H1 (cell line): ENCODE measurements around the gene HACD2. TPM values are rescaled to one million over a fixed set of nuclear protein-coding genes. Genes with fewer than 3 reads are reported as not detected.
A peak's percentile ranks its signal among the peaks of the same experiment; 100 is the strongest.

Source experiments
- CTCF ChIA-PET: fragments of 300-600 bp; sonication (Branson Sonifier 250); formaldehyde crosslinking; loops from one replicate; lab custom pipeline; 2021; ENCODE audit not compliant: partially characterized antibody; lab: Charles Lee
- POLR2A ChIA-PET: fragments of 300-600 bp; sonication (Branson Sonifier 250); formaldehyde crosslinking; loops from one replicate; lab custom pipeline; 2021; ENCODE audit warnings: inconsistent platforms; ENCODE audit not compliant: partially characterized antibody; lab: Charles Lee
- DNase-seq, 2 experiments: peaks; one replicate each; pipeline versions ENCODE4 v3.0.0 to v3.0.0-alpha.2; 2010 to 2022; ENCODE audit warnings: low spot score in 2 of 2, low read depth in 1 of 2, mixed read lengths in 1 of 2
- FAIRE-seq: peaks from 2 replicates; lab custom pipeline; 2011; peaks lifted over from hg19 to GRCh38; lab: Jason Lieb, UNC
- H2AFZ ChIP-seq: 2 replicates; pipeline ENCODE4 v1.8.1; 2012; ENCODE audit warnings: low read length, inconsistent platforms
- H2AK5ac ChIP-seq: 2 replicates; pipeline ENCODE4 v1.6.1; 2013; ENCODE audit warnings: low read depth, low read length
- H2BK120ac ChIP-seq: replicated peaks from 2 replicates; pipeline ENCODE3; 2013; ENCODE audit warnings: low read depth, low read length, inconsistent platforms
- H2BK12ac ChIP-seq: 2 replicates; pipeline ENCODE4 v1.6.1; 2013; ENCODE audit warnings: low read depth, low read length
- H2BK15ac ChIP-seq: 2 replicates; pipeline ENCODE4 v1.6.1; 2013; ENCODE audit warnings: low read length
- H2BK20ac ChIP-seq: 2 replicates; pipeline ENCODE4 v1.6.1; 2013; ENCODE audit warnings: low read length
- H2BK5ac ChIP-seq: 2 replicates; pipeline ENCODE4 v1.6.1; 2013; ENCODE audit warnings: low read depth, low read length
- H3K14ac ChIP-seq: 2 replicates; pipeline ENCODE4 v1.6.1; 2013; ENCODE audit warnings: inconsistent platforms; ENCODE audit not compliant: insufficient read length
- H3K18ac ChIP-seq: 2 replicates; pipeline ENCODE4 v1.6.1; 2013; ENCODE audit warnings: low read length; ENCODE audit errors: extremely low read depth
- H3K23ac ChIP-seq: 2 replicates; pipeline ENCODE4 v1.6.1; 2013; ENCODE audit warnings: inconsistent platforms; ENCODE audit not compliant: insufficient read length
- H3K23me2 ChIP-seq: 2 replicates; pipeline ENCODE4 v1.6.1; 2013; ENCODE audit warnings: low read depth, low read length
- H3K27ac ChIP-seq: 2 replicates; pipeline ENCODE4 v1.6.1; 2011; ENCODE audit warnings: low read depth, low read length, inconsistent platforms
- H3K27me3 ChIP-seq, 4 experiments: replicated peaks in 1 of 4; 1 replicate in 1 of 4; 2 replicates in 3 of 4; pipeline versions ENCODE4 v1.6.1 to v1.8.1; 2011 to 2013; ENCODE audit warnings: low read length in 3 of 4, mild to moderate bottlenecking in 3 of 4, inconsistent platforms in 2 of 4, mixed read lengths in 2 of 4, moderate library complexity in 1 of 4; ENCODE audit not compliant: control insufficient read depth in 3 of 4, insufficient read depth in 3 of 4; ENCODE audit errors: extremely low read depth in 1 of 4
- H3K36me3 ChIP-seq, 4 experiments: 2 replicates each; pipeline versions ENCODE4 v1.6.1 to v1.8.1; 2011 to 2013; ENCODE audit warnings: mild to moderate bottlenecking in 4 of 4, low read length in 3 of 4, moderate library complexity in 2 of 4, control low read depth in 1 of 4, inconsistent platforms in 1 of 4; ENCODE audit not compliant: insufficient read depth in 4 of 4, control insufficient read depth in 2 of 4
- H3K4ac ChIP-seq: replicated peaks from 2 replicates; pipeline ENCODE3; 2013; ENCODE audit warnings: low read length, low read depth, mixed read lengths, inconsistent platforms; ENCODE audit not compliant: insufficient read length
- H3K4me1 ChIP-seq, 4 experiments: replicated peaks in 1 of 4; 1 replicate in 1 of 4; 2 replicates in 3 of 4; pipeline versions ENCODE4 v1.6.1 to v1.8.1; 2011 to 2013; ENCODE audit warnings: low read length in 3 of 4, inconsistent platforms in 2 of 4, mixed read lengths in 1 of 4; ENCODE audit not compliant: insufficient read depth in 4 of 4, control insufficient read depth in 3 of 4
- H3K4me2 ChIP-seq, 2 experiments: 2 replicates each; pipeline versions ENCODE4 v1.6.1 to v1.8.1; 2011 to 2013; ENCODE audit warnings: low read depth in 2 of 2, low read length in 2 of 2, control low read depth in 1 of 2, inconsistent platforms in 1 of 2, mild to moderate bottlenecking in 1 of 2; ENCODE audit not compliant: insufficient read depth in 1 of 2
- H3K4me3 ChIP-seq, 4 experiments: fragments of 200-600, 300-600 bp in 1 of 4; sonication (generic), shearing (Covaris generic), sonication (Bioruptor Twin) in 1 of 4; 2 replicates each; pipeline versions ENCODE4 v1.5.1 to v1.8.1; 2011 to 2016; ENCODE audit warnings: low read length in 4 of 4, low read depth in 3 of 4, control low read depth in 2 of 4, inconsistent platforms in 2 of 4, mild to moderate bottlenecking in 2 of 4, mixed read lengths in 1 of 4, moderate library complexity in 1 of 4; ENCODE audit not compliant: insufficient read depth in 2 of 4; ENCODE audit errors: extremely low read depth in 1 of 4
- H3K56ac ChIP-seq: replicated peaks from 2 replicates; pipeline ENCODE3; 2013; ENCODE audit warnings: low read depth, mild to moderate bottlenecking, mixed read lengths, low read length, inconsistent platforms; ENCODE audit not compliant: insufficient read length
- H3K79me1 ChIP-seq: 2 replicates; pipeline ENCODE4 v1.6.1; 2013; ENCODE audit warnings: low read depth, low read length, control low read depth
- H3K79me2 ChIP-seq, 2 experiments: 2 replicates each; pipeline versions ENCODE4 v1.6.1 to v1.8.1; 2012 to 2013; ENCODE audit warnings: low read length in 2 of 2, mild to moderate bottlenecking in 2 of 2, inconsistent platforms in 1 of 2; ENCODE audit not compliant: insufficient read depth in 2 of 2, control insufficient read depth in 1 of 2
- H3K9ac ChIP-seq, 4 experiments: replicated peaks in 1 of 4; 1 replicate in 1 of 4; 2 replicates in 3 of 4; pipeline versions ENCODE4 v1.6.1 to v1.8.1; 2011 to 2013; ENCODE audit warnings: low read depth in 3 of 4, low read length in 3 of 4, control low read depth in 2 of 4, mild to moderate bottlenecking in 2 of 4, moderate library complexity in 2 of 4, inconsistent platforms in 1 of 4; ENCODE audit errors: extremely low read depth in 1 of 4
- H3K9me3 ChIP-seq, 2 experiments: 2 replicates each; pipeline versions ENCODE4 v1.6.1 to v1.8.1; 2012 to 2013; ENCODE audit warnings: mild to moderate bottlenecking in 2 of 2, moderate library complexity in 2 of 2, control low read depth in 1 of 2, inconsistent platforms in 1 of 2, low read depth in 1 of 2, low read length in 1 of 2, mixed read lengths in 1 of 2; ENCODE audit not compliant: insufficient read depth in 2 of 2
- H4K20me1 ChIP-seq, 2 experiments: replicated peaks in 1 of 2; 2 replicates each; pipeline versions ENCODE3 to v1.8.1; 2011 to 2013; ENCODE audit warnings: inconsistent platforms in 2 of 2, low read length in 2 of 2, mild to moderate bottlenecking in 1 of 2; ENCODE audit not compliant: insufficient read depth in 2 of 2, control insufficient read depth in 1 of 2
- H4K5ac ChIP-seq: 2 replicates; pipeline ENCODE4 v1.6.1; 2013; ENCODE audit warnings: low read length, low read depth, mixed read lengths, inconsistent platforms; ENCODE audit not compliant: insufficient read length
- H4K8ac ChIP-seq: 2 replicates; pipeline ENCODE4 v1.8.0; 2013; ENCODE audit warnings: mild to moderate bottlenecking, moderate library complexity, low read length, inconsistent platforms; ENCODE audit not compliant: insufficient read depth; ENCODE audit errors: extremely low read depth
- H4K91ac ChIP-seq: replicated peaks from 2 replicates; pipeline ENCODE3; 2013; ENCODE audit warnings: low read length, mixed read lengths, inconsistent platforms; ENCODE audit not compliant: insufficient read length
- GTF2F1 ChIP-seq: IDR thresholded peaks from 2 replicates; pipeline ENCODE4 v1.6.1; 2012; ENCODE audit warnings: low read depth, low read length, improper control_type of control experiment, borderline replicate concordance
- RFX5 ChIP-seq: IDR thresholded peaks from 2 replicates; pipeline ENCODE4 v1.6.1; 2011; ENCODE audit warnings: low read depth, low read length, improper control_type of control experiment, borderline replicate concordance
- WGBS, 2 experiments: shearing (Covaris generic) in 1 of 2; methylation state at CpG; one replicate each; pipeline versions ENCODE4 v1.1.6 to v1.1.7; 2013 to 2015; ENCODE audit warnings: low lambda C conversion rate in 2 of 2, mixed read lengths in 2 of 2, inconsistent platforms in 1 of 2, low coverage in 1 of 2, missing lambda C conversion rate in 1 of 2; ENCODE audit not compliant: insufficient replicate concordance in 2 of 2, insufficient coverage in 1 of 2, insufficient read length in 1 of 2; ENCODE audit errors: extremely low coverage in 1 of 2, missing lambda C conversion rate in 1 of 2; 5-methylcytosine and 5-hydroxymethylcytosine counted together
- polyA plus RNA-seq, 7 experiments: library from polyadenylated mRNA; depleted of rRNA in 3 of 7; stranded (reverse) in 5 of 7; unstranded in 2 of 7; fragments of >200 nt in 5 of 7; fragments of 200-250 nt in 2 of 7; gene quantifications; 1 replicate in 5 of 7; 2 replicates in 1 of 7; 4 replicates in 1 of 7; pipeline versions ENCODE4 v1.2.1 to v1.2.3, GENCODE V29; 2011 to 2013; ENCODE audit warnings: missing spikeins in 2 of 7, mixed read lengths in 2 of 7
- total RNA-seq: library from RNA; stranded (reverse); fragmentation: NEBNext Ultra II Directional; extraction: Animal tissue kit (Norgen Biotek cat#: 25700); gene quantifications from 2 replicates; pipeline ENCODE4 v1.2.1, GENCODE V29; 2021

HACD2 gene
- total and polyA plus RNA-seq, 2 of the 8 experiments (the other 6 are each of a cell fraction or from before 2014, with no cell fraction given), result 24.9 to 31.2 TPM

DNA sequence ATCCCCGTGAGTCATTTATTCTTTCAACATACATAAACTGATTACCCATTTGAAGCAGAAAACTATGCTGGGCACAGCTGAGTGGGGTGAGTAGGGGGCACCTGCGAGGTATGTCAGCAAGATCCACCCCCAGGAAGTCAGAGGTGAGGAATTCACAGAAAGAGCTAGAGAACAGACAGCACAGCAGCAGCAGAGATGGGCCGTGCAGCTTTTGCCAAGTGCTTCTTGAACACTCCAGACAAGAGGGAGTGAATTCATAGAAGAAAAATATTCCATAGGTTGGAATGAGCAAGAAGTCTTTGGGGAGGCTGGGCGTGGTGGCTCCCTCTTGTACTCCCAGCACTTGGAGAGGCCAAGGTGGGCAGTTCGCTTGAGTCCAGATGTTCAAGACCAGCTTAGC is 126.6 kb downstream of the HACD2 start:
- CTCF ChIA-PET, result interaction anchor here (0.7 to 4.3 kb wide), 14 partner anchors 10 to 173 kb away, joined by 3 to 35 read pairs (median 4); partner anchors contain the start of gene ADCY5
- H3K27me3 ChIP-seq, result no peaks in the 10 kb centered on the region
- no peak for DNase-seq
- no peak overlapping the region for H3K18ac ChIP-seq
- H2BK5ac ChIP-seq, result peak overlapping the region; percentile 44; the same call in 1 of the 2 replicates
- H3K4me3 ChIP-seq, result no peak overlapping the region
- no peak overlapping the region for H2BK120ac ChIP-seq
- H4K91ac ChIP-seq, result no peak overlapping the region
- H2BK15ac ChIP-seq, result no peak overlapping the region
- H3K23ac ChIP-seq, result no peak overlapping the region
- H2BK20ac ChIP-seq, result peak overlapping the region; percentile 90; the same call in 1 of the 2 replicates
- no peak overlapping the region for H3K27ac ChIP-seq
- no peaks in the 10 kb centered on the region for H3K9me3 ChIP-seq
- H2AFZ ChIP-seq, result no peak overlapping the region
- no peak overlapping the region for H3K56ac ChIP-seq
- H4K5ac ChIP-seq, result no peak overlapping the region
- no peaks in the 10 kb centered on the region for H4K20me1 ChIP-seq
- no peak overlapping the region for H3K4ac ChIP-seq
- no peaks in the 10 kb centered on the region for H3K79me2 ChIP-seq
- POLR2A ChIA-PET, result interaction anchor here (0.8 to 1.5 kb wide), 3 partner anchors 9 to 132 kb away, joined by 3 read pairs; partner anchors contain the start of gene ADCY5
- no peak overlapping the region for H4K8ac ChIP-seq
- no peaks in the 10 kb centered on the region for H3K79me1 ChIP-seq
- H3K14ac ChIP-seq, result no peak overlapping the region
- FAIRE-seq, result no peak
- no peaks in the 10 kb centered on the region for H3K36me3 ChIP-seq
- peak overlapping the region in 1 of 2 experiments; percentile 6; a peak in 1 of 4 replicates for H3K4me2 ChIP-seq
- WGBS, 2 experiments, result 81% methylated on average over 5 of the region's 5 CpGs; no CpG with 5 or more reads in 1 of the 2 experiments
- no peak overlapping the region for H2AK5ac ChIP-seq
- no peak overlapping the region for H3K9ac ChIP-seq
- H3K23me2 ChIP-seq, result no peaks in the 10 kb centered on the region
- H2BK12ac ChIP-seq, result peak overlapping the region; percentile 75; the same call in 1 of the 2 replicates
- peaks cover 0 to 8% (median 4%) of the 10 kb centered on the region in 4 experiments; a peak in 5 of 7 replicates for H3K4me1 ChIP-seq
- TF ChIP-seq RFX5 (no peak), GTF2F1 (no peak)
